Dermis blood vessel endothelial cell (primary cell): ENCODE data around the gene TMEM14B. TPM values are rescaled to one million over a fixed set of nuclear protein-coding genes. Genes with fewer than 3 reads are reported as not detected.
"Not testable (repeated sequence)": the region's sequence is repeated elsewhere in the genome, so short reads cannot be mapped to it uniquely, and the experiment has no call there.

Source experiments
- DNase-seq: peaks from one replicate; pipeline ENCODE4 v3.0.0; 2010
- total RNA-seq: library from RNA; depleted of rRNA; stranded (reverse); fragments of >200 nt; gene quantifications from 2 replicates; pipeline ENCODE4 v1.2.3, GENCODE V29; 2014

Gene TMEM14B
- total RNA-seq, 1 donor from 2014 or later, result 69.6 TPM

- DNase-seq, result no peak
Measured at GRCh38 chr6:10749734-10750133, 2.1 kb downstream of the TMEM14B start.

GRCh38 chr6:10750568-10750967 is 3.0 kb downstream of the TMEM14B start:
- not testable (repeated sequence) for DNase-seq

GRCh38 chr6:10751757-10752156 is 4.2 kb downstream of the TMEM14B start:
- DNase-seq, result not testable (repeated sequence)

DNA sequence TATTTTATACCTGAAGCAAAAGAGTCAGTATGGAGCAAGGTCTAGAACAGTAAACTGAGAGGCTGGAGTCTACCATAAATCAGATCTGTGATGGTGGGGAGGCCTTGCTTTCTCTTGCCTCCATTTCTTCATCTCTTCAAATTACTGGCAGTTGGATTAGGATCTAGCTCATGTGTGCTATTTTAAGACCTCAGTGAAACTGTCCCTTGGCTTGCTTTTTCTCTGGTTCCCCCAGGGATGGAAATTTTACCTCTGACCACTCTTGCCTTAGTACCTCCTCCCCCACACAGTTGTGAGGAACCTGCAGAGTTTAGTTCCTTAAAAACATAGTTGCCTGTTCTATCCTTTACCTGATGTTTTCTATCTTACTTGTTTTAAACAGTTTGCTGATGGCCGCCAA is 8.5 kb downstream of the TMEM14B start:
- DNase-seq, result no peak

DNA sequence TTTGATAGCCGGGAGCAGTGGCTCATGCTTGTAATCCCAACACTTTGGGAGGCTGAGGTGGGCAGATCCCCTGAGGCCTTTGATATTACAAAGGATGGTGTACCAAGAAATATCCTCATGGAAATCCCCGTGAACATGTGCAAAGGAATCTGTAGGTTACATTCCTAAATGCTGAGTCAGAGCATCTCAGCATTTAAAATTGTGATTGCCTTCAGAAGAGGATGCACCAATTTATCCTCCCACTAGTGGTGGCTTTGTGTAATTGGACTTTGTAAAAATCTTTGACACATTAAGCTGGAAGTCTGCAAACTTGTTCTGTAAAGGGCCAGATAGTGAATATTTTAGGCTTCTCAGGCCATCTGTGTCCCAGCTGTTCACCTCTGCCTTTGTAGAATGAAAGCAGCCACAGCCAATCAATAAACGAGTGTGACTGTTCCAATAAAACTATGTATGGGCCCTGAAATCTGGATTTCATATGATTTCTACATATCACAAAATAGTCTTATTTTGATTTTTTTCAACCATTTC is 11.8 kb downstream of the TMEM14B start:
- peak; percentile 93 for DNase-seq

DNA sequence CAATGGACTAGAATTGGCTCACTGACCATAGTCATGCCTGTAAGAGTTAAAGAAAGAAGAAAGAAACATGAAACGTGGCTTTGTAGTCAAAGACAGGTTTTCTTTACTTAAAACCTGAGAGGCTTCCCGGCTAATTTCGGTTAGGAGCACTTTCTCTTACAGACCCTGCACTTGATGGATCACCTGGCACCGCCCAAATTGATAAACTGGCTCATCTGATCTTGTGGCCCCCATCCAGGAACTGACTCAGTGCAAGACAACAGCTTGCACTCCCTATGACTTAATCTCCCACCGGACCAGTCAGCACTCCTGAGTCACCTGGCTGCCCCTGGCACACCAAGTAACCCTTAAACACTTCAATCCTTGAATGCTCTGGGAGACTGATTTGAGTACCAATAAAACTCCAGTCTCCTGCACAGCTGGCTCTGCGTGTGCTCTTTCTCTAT is 12.3 kb downstream of the TMEM14B start:
- peak; percentile 74 for DNase-seq

DNA sequence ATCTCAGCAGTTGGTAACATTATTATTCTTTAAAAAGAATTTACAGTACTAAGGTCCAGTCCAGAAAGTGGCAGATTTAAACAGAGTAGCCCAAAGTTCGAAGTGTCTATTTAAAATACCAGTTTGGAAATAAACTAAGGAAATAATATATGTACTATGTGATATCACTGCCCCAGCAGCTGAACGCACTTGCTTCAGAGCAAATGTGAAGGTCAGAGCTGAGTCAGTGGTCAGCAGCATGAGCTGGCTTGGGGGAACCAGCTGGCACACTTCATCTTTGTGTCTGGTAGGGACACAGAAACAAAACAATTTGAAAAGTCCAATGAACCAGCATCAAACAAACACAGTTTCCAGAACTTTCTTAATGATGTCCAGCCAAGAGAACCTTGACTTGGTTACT is 15.4 kb downstream of the TMEM14B start:
- DNase-seq, result peak; percentile 61

- DNase-seq, result no peak
Measured at GRCh38 chr6:10769419-10769818, 21.8 kb downstream of the TMEM14B start.

GRCh38 chr6:10771371-10771894 is 23.8 kb downstream of the TMEM14B start:
- no peak for DNase-seq

GRCh38 chr6:10778230-10778629 is 30.6 kb downstream of the TMEM14B start:
- no peak for DNase-seq

DNA sequence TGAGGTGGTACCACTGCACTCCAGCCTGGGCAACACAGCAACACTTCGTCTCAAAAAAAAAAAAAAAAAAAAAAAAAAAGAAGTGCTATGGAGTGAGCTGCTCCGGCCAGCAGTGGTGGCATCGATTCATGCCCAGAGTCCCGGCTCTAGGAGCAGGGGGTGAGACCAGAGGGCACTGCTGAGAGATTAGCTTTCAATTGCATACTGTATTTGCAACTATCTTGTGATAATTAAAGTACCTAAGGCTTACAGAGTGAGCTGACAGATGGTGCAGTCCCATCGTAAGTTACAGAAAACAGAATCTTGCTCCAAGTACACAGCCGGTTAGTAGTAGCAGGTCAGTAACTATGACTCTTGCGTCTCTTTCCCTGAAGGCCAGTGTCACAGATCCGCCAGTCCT is 31.5 kb downstream of the TMEM14B start:
- no peak for DNase-seq

DNA sequence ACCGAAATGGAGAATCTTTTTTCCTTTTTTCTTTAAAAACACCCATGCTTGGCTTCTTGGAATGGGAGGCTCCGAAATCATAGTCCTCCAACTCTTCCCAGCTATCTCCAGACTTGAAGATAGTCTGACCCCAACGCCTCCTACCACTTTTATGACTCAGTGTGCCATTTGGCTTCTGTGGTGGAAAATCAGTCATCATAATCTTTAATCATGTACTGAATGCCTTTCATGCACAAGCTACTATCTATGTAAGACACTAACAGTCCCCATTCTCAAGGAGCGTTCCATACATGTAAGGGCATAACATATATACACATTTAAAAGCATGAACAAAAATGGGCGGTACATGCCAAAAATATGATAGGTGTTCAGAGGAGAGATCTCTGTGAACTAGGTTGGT is 44.1 kb downstream of the TMEM14B start:
- no peak for DNase-seq

GRCh38 chr6:10792101-10792500 is 44.5 kb downstream of the TMEM14B start:
- DNase-seq, result no peak

DNA sequence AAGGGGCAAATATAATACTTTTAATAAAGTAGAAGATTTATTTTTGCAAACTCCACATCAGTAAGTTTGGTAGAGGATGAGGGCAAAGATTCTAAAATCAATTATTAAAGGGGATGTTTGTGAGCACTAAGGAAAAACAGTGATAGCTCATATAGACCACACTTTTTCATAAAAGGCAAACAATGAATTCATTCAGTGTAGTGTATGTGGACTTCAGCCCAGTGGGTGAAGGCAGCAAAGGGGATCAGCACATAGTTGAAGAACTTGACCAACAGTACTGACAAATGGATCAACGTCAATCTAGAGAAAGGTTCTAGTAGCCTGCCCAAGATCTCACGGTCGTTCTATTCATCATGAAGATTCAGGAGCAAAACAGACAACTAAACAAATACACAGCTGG is 45.4 kb downstream of the TMEM14B start:
- DNase-seq, result no peak

- no peak for DNase-seq
Measured at GRCh38 chr6:10793695-10794094, 46.1 kb downstream of the TMEM14B start.

DNA sequence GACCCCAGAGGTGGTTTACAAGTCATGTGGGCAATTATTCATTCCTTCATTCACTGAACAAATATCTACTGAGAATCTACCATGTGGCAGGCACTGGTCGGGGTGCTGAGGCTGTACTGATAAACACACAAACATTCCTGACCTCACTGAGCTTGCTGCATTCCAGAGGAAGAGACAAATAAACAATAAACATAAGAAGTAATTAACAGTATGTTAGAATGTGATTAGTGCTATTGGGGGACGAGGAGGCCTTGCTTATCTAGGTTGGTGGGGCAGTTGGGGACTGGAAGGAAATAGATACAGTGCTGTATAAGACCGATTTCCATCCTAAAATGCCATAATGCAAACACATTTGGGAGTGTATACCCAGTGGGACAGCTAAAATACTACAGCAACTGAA is 46.6 kb downstream of the TMEM14B start:
- DNase-seq, result no peak

DNA sequence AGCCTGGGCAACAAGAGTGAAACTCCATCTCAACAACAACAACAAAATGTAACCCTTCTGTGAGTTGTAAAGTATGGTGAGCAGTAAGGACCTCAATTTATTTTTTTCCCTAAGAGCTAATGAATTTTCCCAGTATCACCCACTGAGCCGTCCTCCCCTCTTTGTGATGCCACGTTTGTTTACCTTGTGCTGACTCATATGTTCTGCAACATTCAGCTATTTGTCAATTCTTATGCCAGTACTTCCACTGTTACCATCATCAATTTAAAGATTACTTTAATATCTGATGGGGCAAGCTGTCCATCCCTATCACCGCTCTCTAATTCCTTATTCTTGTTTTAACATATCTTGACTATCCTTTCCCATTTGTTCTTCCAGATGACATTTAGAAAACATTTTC is 53.2 kb downstream of the TMEM14B start:
- peak; percentile 23 for DNase-seq

DNA sequence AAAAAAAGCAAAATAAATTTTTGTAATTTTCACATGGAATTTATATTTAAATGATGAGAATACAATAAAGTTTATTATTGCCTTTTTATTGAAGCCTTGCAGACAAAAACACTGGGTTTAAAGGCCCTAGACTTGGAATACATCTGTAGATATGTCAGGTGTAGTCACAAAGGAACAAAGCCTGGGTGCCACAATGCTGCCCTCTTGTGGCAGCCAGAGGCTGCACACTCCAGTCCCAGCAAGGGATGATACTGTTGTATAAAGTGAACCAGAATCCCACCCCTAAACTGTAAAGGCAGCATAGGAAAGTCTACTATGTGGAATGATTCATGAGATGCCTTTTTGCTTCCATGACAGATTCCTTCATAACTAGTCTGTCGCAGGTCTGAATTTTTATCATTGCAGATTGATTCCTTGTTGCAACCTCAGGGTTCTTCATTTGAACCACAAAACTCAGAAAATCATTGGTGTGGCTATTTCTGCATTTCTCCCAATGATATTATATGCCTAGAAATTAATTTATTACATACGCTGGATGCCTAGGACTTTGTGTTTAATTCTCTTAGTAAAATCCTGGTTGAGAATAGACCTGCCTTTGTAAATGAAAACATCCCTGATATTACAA is 53.7 kb downstream of the TMEM14B start:
- DNase-seq, result peak; percentile 76

Other genes starting within 250 kb of the TMEM14B start
- 42.2 and 53.9 TPM in 2 replicates for gene GCNT2, start 226.5 kb upstream of the TMEM14B start, total RNA-seq
- 0.42 TPM in 1 of 2 replicates, not detected in the other for gene C6orf52, start 53.2 kb upstream of the TMEM14B start, total RNA-seq
- gene PAK1IP1, start 52.8 kb upstream of the TMEM14B start, total RNA-seq, result 11.2 and 17.5 TPM in 2 replicates
- 61.8 and 117 TPM in 2 replicates for gene TMEM14C, start 24.7 kb upstream of the TMEM14B start, total RNA-seq
- under 0.01 and 0.09 TPM in 2 replicates for gene MAK, start 90.7 kb downstream of the TMEM14B start, total RNA-seq
- not detected in 2 replicates for gene GCM2, start 134.2 kb downstream of the TMEM14B start, total RNA-seq
- 0.17 TPM in 1 of 2 replicates, not detected in the other for gene SYCP2L, start 139.2 kb downstream of the TMEM14B start, total RNA-seq